Measurements from ENCODE around the gene BCL6B.

- TF ChIP-seq, protein P1, sequence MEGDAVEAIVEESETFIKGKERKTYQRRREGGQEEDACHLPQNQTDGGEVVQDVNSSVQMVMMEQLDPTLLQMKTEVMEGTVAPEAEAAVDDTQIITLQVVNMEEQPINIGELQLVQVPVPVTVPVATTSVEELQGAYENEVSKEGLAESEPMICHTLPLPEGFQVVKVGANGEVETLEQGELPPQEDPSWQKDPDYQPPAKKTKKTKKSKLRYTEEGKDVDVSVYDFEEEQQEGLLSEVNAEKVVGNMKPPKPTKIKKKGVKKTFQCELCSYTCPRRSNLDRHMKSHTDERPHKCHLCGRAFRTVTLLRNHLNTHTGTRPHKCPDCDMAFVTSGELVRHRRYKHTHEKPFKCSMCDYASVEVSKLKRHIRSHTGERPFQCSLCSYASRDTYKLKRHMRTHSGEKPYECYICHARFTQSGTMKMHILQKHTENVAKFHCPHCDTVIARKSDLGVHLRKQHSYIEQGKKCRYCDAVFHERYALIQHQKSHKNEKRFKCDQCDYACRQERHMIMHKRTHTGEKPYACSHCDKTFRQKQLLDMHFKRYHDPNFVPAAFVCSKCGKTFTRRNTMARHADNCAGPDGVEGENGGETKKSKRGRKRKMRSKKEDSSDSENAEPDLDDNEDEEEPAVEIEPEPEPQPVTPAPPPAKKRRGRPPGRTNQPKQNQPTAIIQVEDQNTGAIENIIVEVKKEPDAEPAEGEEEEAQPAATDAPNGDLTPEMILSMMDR (conservative IDR thresholded peaks at IDR 0.05; ENCODE audit: low read length): no peak
- no peak for TF ChIP-seq EZH2phosphoT487 (IDR thresholded peaks at IDR 0.05; ENCODE audit: borderline replicate concordance, low read depth, low read length)
Measured at GRCh38 chr17:7070712-7071111, 47.9 kb downstream of the BCL6B start.
